Fibroblast of mammary gland (primary cell): Measurements from ENCODE around the gene HOXD9.

ENCODE experiments used
- DNase-seq: peaks from one replicate; pipeline ENCODE4 v3.0.0-alpha.2; 2010; ENCODE audit warnings: low read depth
- H3K4me3 ChIP-seq: 2 replicates; pipeline ENCODE4 v1.5.1; 2011; ENCODE audit warnings: low read depth, mild to moderate bottlenecking, low read length, moderate library complexity; ENCODE audit not compliant: control insufficient read depth
- TF ChIP-seq, protein P1 (sequence below): conservative IDR thresholded peaks from 2 replicates; pipeline ENCODE4 v1.5.1; 2011; ENCODE audit warnings: low read depth, low read length, inconsistent platforms; ENCODE audit not compliant: control insufficient read depth, insufficient read depth

Gene HOXD9

DNA sequence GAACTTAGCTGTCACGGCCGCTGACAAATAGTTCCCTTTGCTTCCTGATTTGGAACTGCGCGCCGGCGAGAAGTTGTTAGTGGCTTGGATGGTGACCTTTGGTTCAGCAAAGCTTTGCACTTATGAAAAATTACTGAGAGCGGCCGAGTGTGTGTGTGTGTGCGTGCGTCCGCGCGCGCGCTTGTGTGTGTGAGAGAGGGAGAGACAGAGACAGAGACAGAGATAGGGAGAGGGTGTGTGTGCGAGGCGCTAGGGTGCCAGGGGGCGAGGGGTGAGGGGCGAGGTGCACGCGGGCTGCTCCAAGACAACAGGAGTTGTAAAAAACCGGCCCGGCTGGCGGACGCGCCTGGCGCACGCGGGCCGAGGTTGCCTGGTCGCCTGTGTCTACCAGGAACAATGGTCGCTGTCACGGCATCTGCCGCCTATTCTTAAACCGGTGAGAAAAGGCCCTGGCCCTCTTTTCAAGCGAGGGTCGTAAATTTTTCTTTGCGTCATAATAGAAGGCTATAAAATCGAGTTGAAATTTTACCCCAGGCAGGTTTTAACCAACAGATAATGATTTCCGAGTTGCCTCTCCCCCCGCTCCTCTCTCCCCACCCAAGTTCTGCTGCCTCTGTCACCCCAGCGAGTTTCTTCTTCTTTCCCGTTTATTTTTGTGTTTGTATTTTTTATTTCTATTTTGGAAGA is 35.1 kb downstream of the HOXD9 start:
- TF ChIP-seq, protein P1, sequence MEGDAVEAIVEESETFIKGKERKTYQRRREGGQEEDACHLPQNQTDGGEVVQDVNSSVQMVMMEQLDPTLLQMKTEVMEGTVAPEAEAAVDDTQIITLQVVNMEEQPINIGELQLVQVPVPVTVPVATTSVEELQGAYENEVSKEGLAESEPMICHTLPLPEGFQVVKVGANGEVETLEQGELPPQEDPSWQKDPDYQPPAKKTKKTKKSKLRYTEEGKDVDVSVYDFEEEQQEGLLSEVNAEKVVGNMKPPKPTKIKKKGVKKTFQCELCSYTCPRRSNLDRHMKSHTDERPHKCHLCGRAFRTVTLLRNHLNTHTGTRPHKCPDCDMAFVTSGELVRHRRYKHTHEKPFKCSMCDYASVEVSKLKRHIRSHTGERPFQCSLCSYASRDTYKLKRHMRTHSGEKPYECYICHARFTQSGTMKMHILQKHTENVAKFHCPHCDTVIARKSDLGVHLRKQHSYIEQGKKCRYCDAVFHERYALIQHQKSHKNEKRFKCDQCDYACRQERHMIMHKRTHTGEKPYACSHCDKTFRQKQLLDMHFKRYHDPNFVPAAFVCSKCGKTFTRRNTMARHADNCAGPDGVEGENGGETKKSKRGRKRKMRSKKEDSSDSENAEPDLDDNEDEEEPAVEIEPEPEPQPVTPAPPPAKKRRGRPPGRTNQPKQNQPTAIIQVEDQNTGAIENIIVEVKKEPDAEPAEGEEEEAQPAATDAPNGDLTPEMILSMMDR, result no peak
- H3K4me3 ChIP-seq, result no peak overlapping the region
- DNase-seq, result no peak

DNA sequence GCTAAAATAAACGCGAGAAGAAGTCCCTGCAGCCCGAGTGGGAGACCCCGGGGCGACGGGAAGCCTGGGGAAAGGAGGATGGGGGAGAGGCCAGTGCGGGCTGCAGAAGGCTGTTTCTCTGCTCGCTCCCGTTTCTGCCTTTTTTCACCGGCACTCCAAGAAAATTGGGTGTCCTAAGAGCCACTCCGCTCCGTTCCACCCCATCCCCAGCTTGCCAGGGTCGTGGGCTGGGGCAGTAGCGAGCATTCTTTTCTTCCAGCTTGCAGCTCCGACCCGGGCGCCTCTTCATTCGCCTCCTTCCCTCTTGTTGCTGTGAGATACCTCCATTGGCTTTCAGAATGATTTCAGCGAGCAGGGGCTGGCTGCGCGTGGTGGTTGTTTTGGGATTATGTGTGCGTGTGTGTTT is 35.7 kb downstream of the HOXD9 start:
- TF ChIP-seq, protein P1, result no peak
- no peak overlapping the region for H3K4me3 ChIP-seq
- DNase-seq, result no peak

DNA sequence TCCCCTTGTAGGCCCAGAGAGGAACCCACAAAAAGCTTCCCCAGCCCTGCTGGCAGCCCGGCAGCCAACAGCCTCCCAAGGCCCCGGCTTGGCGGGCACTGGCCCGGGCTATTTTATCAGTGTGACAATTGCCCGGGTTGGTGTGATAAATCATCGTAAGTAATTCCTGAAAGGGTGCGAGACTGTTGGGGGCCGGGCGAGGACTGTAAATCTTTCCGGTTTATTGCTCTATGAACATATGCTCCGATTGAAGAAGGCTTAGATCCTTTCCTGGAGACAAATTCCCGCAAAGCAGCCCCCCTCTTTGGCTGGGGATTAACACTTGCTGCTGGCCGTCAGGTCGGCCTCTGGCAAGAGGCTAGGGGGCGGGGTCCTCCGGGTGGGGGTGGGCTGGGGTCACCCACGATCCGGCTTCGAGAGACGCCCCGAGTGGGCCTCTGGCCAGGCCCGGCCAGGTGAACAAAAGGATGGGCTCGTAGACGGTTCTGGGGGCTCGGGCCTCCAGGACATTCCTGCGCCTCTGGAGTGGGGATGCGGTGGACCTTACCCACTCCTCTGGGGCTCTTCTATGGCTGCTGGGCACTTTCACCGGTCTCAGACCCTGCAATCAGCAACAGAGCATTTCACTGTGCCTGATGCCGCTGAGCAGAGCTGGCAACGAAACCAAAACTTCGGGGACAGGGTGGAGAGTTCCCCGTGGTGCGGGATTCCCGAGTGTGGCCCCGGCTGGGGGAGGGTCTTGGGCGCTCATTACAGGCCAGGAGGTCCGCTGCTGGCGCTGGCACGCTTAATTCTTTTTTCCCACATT is 36.5 kb downstream of the HOXD9 start:
- no peak for DNase-seq
- TF ChIP-seq, protein P1, result no peak
- no peak overlapping the region for H3K4me3 ChIP-seq

DNA sequence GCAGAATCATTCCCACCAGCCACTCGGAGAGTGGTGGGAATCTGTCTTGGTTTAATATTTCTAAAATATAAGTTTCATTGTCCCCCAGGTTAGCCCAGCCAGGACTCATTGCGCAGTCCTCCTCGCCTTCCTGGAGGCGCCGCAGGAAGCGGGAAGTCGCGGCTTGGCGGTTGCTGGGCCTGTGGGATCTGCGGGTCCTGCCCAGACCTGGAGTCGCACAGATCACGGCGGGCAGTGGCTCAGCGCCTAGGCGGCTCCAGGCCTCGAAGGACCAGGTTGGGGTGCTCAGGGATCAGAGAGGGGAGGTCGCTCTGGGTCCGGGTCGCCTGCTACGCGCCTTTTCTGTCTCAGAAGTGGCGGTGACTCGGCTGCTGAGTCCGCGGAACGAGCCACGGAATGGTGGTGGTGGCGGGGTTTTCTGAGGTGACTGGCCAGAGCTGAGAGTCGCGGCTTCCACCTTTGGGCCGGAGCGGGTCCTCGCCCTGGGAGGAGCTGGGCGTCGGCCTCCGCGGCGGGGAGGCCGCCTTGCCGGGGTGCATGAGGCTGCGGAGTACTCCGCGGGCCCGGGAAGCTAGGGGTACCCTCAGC is 37.2 kb downstream of the HOXD9 start:
- no peak for DNase-seq
- TF ChIP-seq, protein P1, result no peak
- no peak overlapping the region for H3K4me3 ChIP-seq

DNA sequence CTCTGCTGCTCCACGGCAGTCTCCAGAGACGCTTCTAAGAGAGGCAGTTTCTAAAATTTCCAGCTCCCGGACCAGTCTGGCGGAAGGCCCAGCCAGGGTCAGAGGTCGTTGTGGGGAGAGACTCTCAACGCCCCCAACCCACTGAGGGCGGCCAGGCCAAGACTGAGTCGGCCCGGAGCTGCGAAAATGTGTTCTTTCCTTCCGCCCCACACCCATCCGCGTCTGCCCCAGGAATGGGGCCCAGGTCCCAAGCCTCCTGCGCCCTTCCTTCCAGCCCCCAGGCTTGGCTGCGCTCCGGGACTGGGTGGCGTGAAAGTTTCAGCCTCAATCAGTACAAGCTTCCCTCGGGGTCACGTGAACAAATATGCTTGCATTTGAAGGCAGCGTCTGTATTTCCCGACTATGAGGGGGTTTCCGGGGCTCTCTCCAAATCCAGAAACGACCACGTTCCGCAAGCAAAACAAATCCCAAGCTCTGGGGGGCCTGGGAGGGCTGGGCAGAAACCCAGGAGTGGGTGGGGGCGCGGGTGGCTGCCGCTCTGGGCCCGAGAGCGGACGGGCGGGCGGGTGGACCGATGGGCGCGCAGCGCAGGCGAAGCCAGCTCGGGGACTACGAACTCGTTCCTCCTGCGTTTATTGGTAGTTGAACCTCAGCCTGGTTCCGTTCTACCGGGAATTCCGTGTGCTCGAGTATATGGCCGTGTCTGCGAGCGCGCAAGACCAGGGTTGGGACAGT is 37.9 kb downstream of the HOXD9 start:
- peak; percentile 30 for DNase-seq
- peak overlapping the region; percentile 20 for H3K4me3 ChIP-seq
- TF ChIP-seq, protein P1, result no peak
